ENCODE data around the gene DENND4A.

The DENND4A gene

GRCh38 chr15:65796610-65797078 lies 4.6 kb upstream of the DENND4A start:
- peaks cover 17% of the 10 kb centered on the region for H3K4me1 ChIP-seq (ENCODE audit: control insufficient read depth, insufficient read depth, low read length)

GRCh38 chr15:65795663-65796216 lies 3.6 kb upstream of the DENND4A start:
- H3K9me3 ChIP-seq (ENCODE audit: control insufficient read depth, insufficient read depth, low read length) = no peaks in the 10 kb centered on the region
- no peaks in the 10 kb centered on the region for H3K27me3 ChIP-seq (ENCODE audit: control insufficient read depth, insufficient read depth, low read length)
- peaks cover 8% of the 10 kb centered on the region for H3K4me1 ChIP-seq (ENCODE audit: control insufficient read depth, insufficient read depth, low read length)
- H3K9ac ChIP-seq (ENCODE audit: low read depth, low read length) = no peak overlapping the region
- H3K4me3 ChIP-seq (ENCODE audit: low read depth, low read length) = no peak overlapping the region
- H3K27ac ChIP-seq (ENCODE audit: low read depth, low read length) = no peak overlapping the region
- no peaks in the 10 kb centered on the region for H3K36me3 ChIP-seq (ENCODE audit: control insufficient read depth, insufficient read depth, low read length)

More at GRCh38 chr15:65796610-65797078, 4.6 kb upstream of the DENND4A start:
- no peak overlapping the region for H3K27ac ChIP-seq (ENCODE audit: low read depth, low read length)
- H3K27me3 ChIP-seq (ENCODE audit: control insufficient read depth, insufficient read depth, low read length) = no peaks in the 10 kb centered on the region
- no peak overlapping the region for H3K9ac ChIP-seq (ENCODE audit: low read depth, low read length)
- H3K36me3 ChIP-seq (ENCODE audit: control insufficient read depth, insufficient read depth, low read length) = no peaks in the 10 kb centered on the region
- H3K9me3 ChIP-seq (ENCODE audit: control insufficient read depth, insufficient read depth, low read length) = no peaks in the 10 kb centered on the region
- no peak overlapping the region for H3K4me3 ChIP-seq (ENCODE audit: low read depth, low read length)

DNA sequence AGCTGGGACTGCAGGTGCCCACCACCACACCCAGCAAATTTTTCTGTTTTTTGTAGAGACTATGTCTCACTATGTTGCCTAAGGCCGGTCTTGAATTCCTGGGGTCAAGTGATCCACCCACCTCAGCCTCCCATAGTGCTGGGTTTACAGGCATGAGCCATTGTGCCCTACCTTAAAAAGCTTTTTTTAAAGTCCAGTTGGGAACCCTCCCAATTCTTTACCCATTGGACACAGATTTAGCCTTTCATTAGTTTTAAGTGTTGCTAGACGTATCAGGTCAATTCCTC lies 1.7 kb upstream of the DENND4A start:
- Histone ChIP-seq H3K9me3 (ENCODE audit: control insufficient read depth, insufficient read depth, low read length) (no peaks in the 10 kb centered on the region), H3K27me3 (ENCODE audit: control insufficient read depth, insufficient read depth, low read length) (no peaks in the 10 kb centered on the region), H3K4me3 (ENCODE audit: low read depth, low read length) (no peak overlapping the region), H3K36me3 (ENCODE audit: control insufficient read depth, insufficient read depth, low read length) (no peaks in the 10 kb centered on the region), H3K9ac (ENCODE audit: low read depth, low read length) (no peak overlapping the region), H3K27ac (ENCODE audit: low read depth, low read length) (no peak overlapping the region), H3K4me1 (ENCODE audit: control insufficient read depth, insufficient read depth, low read length) (peaks cover 8% of the 10 kb centered on the region)

- peak overlapping the region; percentile 87; the same call in 1 of the 2 replicates for H3K9ac ChIP-seq (ENCODE audit: low read depth, low read length)
- peaks cover 8% of the 10 kb centered on the region for H3K4me1 ChIP-seq (ENCODE audit: control insufficient read depth, insufficient read depth, low read length)
Observed at GRCh38 chr15:65792988-65793817, 1.1 kb upstream of the DENND4A start.

DNA sequence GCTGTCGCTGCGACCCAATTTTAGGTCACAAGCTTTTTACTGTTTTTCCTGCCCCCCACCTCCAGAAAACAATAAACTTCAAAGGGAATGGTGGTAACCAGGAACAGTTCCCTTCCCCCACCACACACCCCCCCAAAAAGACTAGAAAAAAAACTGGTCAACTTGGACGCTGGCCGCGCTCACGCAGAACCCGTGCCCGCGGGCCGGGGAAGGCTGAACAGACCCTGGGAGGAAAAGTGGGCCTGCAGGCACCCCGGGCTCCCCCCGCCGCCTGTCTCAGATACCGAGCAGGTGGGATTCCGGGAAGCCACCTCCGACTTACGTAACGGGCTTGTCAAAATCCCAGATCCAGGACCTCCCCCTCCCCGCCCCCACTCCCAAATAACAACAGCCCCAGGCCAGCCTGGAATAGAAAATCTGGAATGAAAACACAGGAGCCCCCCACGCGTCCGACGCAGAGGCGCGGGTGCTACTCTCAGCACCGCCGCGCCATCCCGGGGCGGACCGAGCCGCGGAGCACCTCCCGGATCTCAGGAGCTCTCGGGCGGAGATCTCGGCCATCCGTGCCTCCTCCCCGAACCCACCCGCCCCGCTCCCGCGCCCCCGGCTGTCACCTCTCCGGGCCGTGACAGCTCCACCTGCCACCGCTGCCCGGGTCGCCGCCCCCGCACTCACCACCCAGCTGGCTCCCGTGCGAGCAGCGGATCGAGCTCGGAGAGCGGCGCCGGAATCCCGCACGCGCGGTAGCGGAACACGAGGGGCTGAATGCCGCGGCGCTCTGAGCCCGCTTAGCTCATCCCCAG lies 557 bp downstream of the DENND4A start:
- no peaks in the 10 kb centered on the region for H3K36me3 ChIP-seq (ENCODE audit: control insufficient read depth, insufficient read depth, low read length)

More at GRCh38 chr15:65792988-65793817, 1.1 kb upstream of the DENND4A start:
- H3K36me3 ChIP-seq (ENCODE audit: control insufficient read depth, insufficient read depth, low read length) = no peaks in the 10 kb centered on the region
- H3K9me3 ChIP-seq (ENCODE audit: control insufficient read depth, insufficient read depth, low read length) = no peaks in the 10 kb centered on the region
- no peaks in the 10 kb centered on the region for H3K27me3 ChIP-seq (ENCODE audit: control insufficient read depth, insufficient read depth, low read length)
- peak overlapping the region; percentile 94 for H3K4me3 ChIP-seq (ENCODE audit: low read depth, low read length)
- H3K27ac ChIP-seq (ENCODE audit: low read depth, low read length) = peak overlapping the region; percentile 93

DNA sequence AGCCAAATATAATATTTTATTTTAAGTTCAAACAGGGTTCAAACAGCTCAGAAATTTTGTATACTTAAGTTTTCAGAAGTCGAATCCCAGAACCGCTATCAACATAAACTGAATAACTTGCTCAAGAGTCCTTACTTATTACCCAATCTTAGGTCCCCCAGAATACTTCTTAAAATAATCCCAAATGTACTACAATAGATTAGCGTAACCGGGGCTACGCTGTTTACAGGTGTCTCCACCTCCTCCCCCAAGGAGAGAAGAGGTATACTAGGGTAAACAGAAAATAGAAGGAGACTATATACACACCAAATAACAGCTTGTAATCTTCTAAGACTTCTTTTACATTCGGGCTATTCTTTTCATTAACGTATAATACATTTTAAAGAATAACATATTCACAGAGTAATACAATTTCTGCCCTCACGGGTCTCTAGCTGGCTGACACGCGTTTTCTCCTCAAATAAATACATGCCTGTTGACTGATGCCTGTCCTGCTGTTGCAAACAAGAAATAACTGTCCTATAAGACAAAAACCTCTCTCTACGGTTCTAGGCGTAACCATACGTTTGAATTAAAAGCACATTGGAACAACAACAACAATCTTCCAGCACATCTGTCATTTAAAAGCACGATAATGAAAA lies 1.3 kb downstream of the DENND4A start:
- Histone ChIP-seq H3K9me3 (ENCODE audit: control insufficient read depth, insufficient read depth, low read length) (no peaks in the 10 kb centered on the region), H3K4me1 (ENCODE audit: control insufficient read depth, insufficient read depth, low read length) (no peaks in the 10 kb centered on the region), H3K27ac (ENCODE audit: low read depth, low read length) (peak overlapping the region; percentile 66), H3K9ac (ENCODE audit: low read depth, low read length) (no peak overlapping the region), H3K27me3 (ENCODE audit: control insufficient read depth, insufficient read depth, low read length) (no peaks in the 10 kb centered on the region), H3K4me3 (ENCODE audit: low read depth, low read length) (peak overlapping the region; percentile 94), H3K36me3 (ENCODE audit: control insufficient read depth, insufficient read depth, low read length) (no peaks in the 10 kb centered on the region)

More for the DNA sequence above, 557 bp downstream of the DENND4A start:
- Histone ChIP-seq H3K4me3 (ENCODE audit: low read depth, low read length) (peak overlapping the region; percentile 94), H3K4me1 (ENCODE audit: control insufficient read depth, insufficient read depth, low read length) (peaks cover 5% of the 10 kb centered on the region), H3K9ac (ENCODE audit: low read depth, low read length) (no peak overlapping the region), H3K27me3 (ENCODE audit: control insufficient read depth, insufficient read depth, low read length) (no peaks in the 10 kb centered on the region), H3K9me3 (ENCODE audit: control insufficient read depth, insufficient read depth, low read length) (no peaks in the 10 kb centered on the region), H3K27ac (ENCODE audit: low read depth, low read length) (peak overlapping the region; percentile 66)

DNA sequence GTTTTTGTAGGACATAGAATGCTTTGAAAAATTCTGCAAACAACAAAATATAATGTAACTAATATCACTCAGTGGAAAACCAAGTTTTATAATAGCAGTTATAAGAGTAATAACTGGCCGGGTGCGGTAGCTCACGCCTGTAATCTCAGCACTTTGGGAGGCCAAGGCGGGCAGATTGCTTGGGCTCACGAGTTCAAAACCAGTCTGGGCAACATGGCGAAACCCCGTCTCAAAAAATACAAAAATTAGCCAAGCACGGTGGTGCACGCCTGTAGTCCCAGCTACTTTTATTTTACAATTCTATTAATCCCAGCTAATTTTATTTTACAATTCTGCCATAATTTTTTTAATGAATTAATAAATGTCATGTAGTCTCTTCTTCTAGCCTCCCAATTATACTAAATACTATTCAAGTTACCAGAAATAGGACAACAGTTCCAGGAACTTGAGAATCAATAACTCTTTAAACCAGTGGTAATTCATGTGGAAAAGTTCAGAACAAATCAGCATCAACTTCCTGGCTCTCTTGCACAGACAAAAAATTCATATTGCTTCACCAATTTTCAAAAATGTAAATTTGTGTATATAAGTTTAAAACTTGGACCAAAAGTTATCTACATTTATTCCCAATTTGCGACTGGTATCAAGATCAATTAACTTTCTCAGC lies 2.2 kb downstream of the DENND4A start:
- Histone ChIP-seq H3K9ac (ENCODE audit: low read depth, low read length) (no peak overlapping the region), H3K4me1 (ENCODE audit: control insufficient read depth, insufficient read depth, low read length) (no peaks in the 10 kb centered on the region), H3K36me3 (ENCODE audit: control insufficient read depth, insufficient read depth, low read length) (no peaks in the 10 kb centered on the region), H3K27me3 (ENCODE audit: control insufficient read depth, insufficient read depth, low read length) (no peaks in the 10 kb centered on the region), H3K27ac (ENCODE audit: low read depth, low read length) (no peak overlapping the region), H3K9me3 (ENCODE audit: control insufficient read depth, insufficient read depth, low read length) (no peaks in the 10 kb centered on the region), H3K4me3 (ENCODE audit: low read depth, low read length) (no peak overlapping the region)

DNA sequence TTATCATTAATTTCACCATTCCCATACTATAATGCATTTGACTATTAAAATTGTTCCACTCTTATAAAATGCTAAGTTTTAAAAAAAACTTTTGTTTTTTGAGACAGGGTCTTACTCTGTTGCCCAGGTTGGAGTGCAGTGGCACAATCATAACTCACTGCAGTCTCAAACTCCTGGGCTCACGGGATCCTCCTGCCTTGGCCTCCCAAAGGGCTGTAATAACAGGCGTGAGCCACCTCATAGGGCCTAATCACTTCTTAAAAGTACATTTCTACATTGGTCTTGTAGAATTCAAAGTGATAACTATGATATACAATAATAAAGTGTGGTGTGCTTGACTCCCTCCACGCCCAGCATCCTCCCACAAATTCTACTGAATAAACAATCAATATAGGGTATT lies 3.0 kb downstream of the DENND4A start:
- H3K27me3 ChIP-seq (ENCODE audit: control insufficient read depth, insufficient read depth, low read length) = no peaks in the 10 kb centered on the region
- no peaks in the 10 kb centered on the region for H3K4me1 ChIP-seq (ENCODE audit: control insufficient read depth, insufficient read depth, low read length)
- no peak overlapping the region for H3K9ac ChIP-seq (ENCODE audit: low read depth, low read length)
- no peak overlapping the region for H3K27ac ChIP-seq (ENCODE audit: low read depth, low read length)
- no peak overlapping the region for H3K4me3 ChIP-seq (ENCODE audit: low read depth, low read length)
- H3K9me3 ChIP-seq (ENCODE audit: control insufficient read depth, insufficient read depth, low read length) = no peaks in the 10 kb centered on the region
- H3K36me3 ChIP-seq (ENCODE audit: control insufficient read depth, insufficient read depth, low read length) = no peaks in the 10 kb centered on the region

DNA sequence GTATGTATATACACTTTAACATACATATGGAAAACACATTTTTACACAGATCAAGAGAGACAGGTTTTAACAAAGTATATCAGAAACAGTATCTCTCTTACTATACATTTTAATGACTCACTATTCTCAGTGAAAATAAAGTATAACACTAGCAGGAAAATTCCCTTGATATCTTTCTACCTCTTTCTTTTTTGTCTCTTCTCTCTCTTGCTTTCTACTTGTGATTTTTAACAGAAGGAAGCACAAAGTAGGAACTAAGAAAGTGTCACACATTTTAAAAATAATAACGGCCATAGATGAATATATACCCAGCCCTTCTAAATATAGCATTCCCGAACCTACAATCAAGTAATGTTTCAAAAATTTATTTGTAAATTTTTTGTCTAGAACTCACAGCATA lies 4.8 kb downstream of the DENND4A start:
- no peak overlapping the region for H3K4me3 ChIP-seq (ENCODE audit: low read depth, low read length)
- no peak overlapping the region for H3K9ac ChIP-seq (ENCODE audit: low read depth, low read length)
- H3K4me1 ChIP-seq (ENCODE audit: control insufficient read depth, insufficient read depth, low read length) = no peaks in the 10 kb centered on the region
- H3K27ac ChIP-seq (ENCODE audit: low read depth, low read length) = no peak overlapping the region
- no peaks in the 10 kb centered on the region for H3K36me3 ChIP-seq (ENCODE audit: control insufficient read depth, insufficient read depth, low read length)
- no peaks in the 10 kb centered on the region for H3K27me3 ChIP-seq (ENCODE audit: control insufficient read depth, insufficient read depth, low read length)
- no peaks in the 10 kb centered on the region for H3K9me3 ChIP-seq (ENCODE audit: control insufficient read depth, insufficient read depth, low read length)

DNA sequence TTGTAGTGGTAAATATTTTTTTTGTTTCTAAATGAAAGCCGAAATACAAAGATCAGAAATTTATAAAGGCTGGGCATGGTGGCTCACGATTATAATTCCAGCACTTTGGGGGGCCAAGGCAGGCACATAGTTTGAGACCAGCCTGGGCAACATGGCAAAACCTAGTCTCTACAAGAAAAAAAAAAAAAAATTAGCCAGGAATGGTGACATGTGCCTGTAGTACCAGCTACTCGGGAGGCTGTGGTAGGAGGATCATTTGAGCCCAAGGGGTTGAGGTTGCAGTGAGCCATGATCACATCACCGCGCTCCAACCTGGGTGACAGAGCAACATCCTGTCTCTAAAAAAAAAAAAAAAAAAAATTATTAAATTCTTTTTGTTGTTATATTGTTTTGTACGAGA lies 6.9 kb downstream of the DENND4A start:
- no peaks in the 10 kb centered on the region for H3K9me3 ChIP-seq (ENCODE audit: control insufficient read depth, insufficient read depth, low read length)
- no peak overlapping the region for H3K4me3 ChIP-seq (ENCODE audit: low read depth, low read length)
- no peak overlapping the region for H3K27ac ChIP-seq (ENCODE audit: low read depth, low read length)
- no peaks in the 10 kb centered on the region for H3K27me3 ChIP-seq (ENCODE audit: control insufficient read depth, insufficient read depth, low read length)
- no peaks in the 10 kb centered on the region for H3K4me1 ChIP-seq (ENCODE audit: control insufficient read depth, insufficient read depth, low read length)
- H3K9ac ChIP-seq (ENCODE audit: low read depth, low read length) = no peak overlapping the region
- H3K36me3 ChIP-seq (ENCODE audit: control insufficient read depth, insufficient read depth, low read length) = no peaks in the 10 kb centered on the region
